H1 (cell line): ENCODE measurements around the gene PMS2. TPM values are rescaled to one million over a fixed set of nuclear protein-coding genes. Genes with fewer than 3 reads are reported as not detected.

Experiments
- CTCF ChIA-PET: fragments of 300-600 bp; sonication (Branson Sonifier 250); formaldehyde crosslinking; loops from one replicate; lab custom pipeline; 2021; ENCODE audit not compliant: partially characterized antibody; lab: Charles Lee
- POLR2A ChIA-PET: fragments of 300-600 bp; sonication (Branson Sonifier 250); formaldehyde crosslinking; loops from one replicate; lab custom pipeline; 2021; ENCODE audit warnings: inconsistent platforms; ENCODE audit not compliant: partially characterized antibody; lab: Charles Lee
- DNase-seq, 2 experiments: peaks; one replicate each; pipeline versions ENCODE4 v3.0.0 to v3.0.0-alpha.2; 2010 to 2022; ENCODE audit warnings: low spot score in 2 of 2, low read depth in 1 of 2, mixed read lengths in 1 of 2
- FAIRE-seq: peaks from 2 replicates; lab custom pipeline; 2011; peaks lifted over from hg19 to GRCh38; lab: Jason Lieb, UNC
- H2AFZ ChIP-seq: 2 replicates; pipeline ENCODE4 v1.8.1; 2012; ENCODE audit warnings: low read length, inconsistent platforms
- H2AK5ac ChIP-seq: 2 replicates; pipeline ENCODE4 v1.6.1; 2013; ENCODE audit warnings: low read depth, low read length
- H2BK120ac ChIP-seq: replicated peaks from 2 replicates; pipeline ENCODE3; 2013; ENCODE audit warnings: low read depth, low read length, inconsistent platforms
- H2BK12ac ChIP-seq: 2 replicates; pipeline ENCODE4 v1.6.1; 2013; ENCODE audit warnings: low read depth, low read length
- H2BK15ac ChIP-seq: 2 replicates; pipeline ENCODE4 v1.6.1; 2013; ENCODE audit warnings: low read length
- H2BK20ac ChIP-seq: 2 replicates; pipeline ENCODE4 v1.6.1; 2013; ENCODE audit warnings: low read length
- H2BK5ac ChIP-seq: 2 replicates; pipeline ENCODE4 v1.6.1; 2013; ENCODE audit warnings: low read depth, low read length
- H3K14ac ChIP-seq: 2 replicates; pipeline ENCODE4 v1.6.1; 2013; ENCODE audit warnings: inconsistent platforms; ENCODE audit not compliant: insufficient read length
- H3K18ac ChIP-seq: 2 replicates; pipeline ENCODE4 v1.6.1; 2013; ENCODE audit warnings: low read length; ENCODE audit errors: extremely low read depth
- H3K23ac ChIP-seq: 2 replicates; pipeline ENCODE4 v1.6.1; 2013; ENCODE audit warnings: inconsistent platforms; ENCODE audit not compliant: insufficient read length
- H3K23me2 ChIP-seq: 2 replicates; pipeline ENCODE4 v1.6.1; 2013; ENCODE audit warnings: low read depth, low read length
- H3K27ac ChIP-seq: 2 replicates; pipeline ENCODE4 v1.6.1; 2011; ENCODE audit warnings: low read depth, low read length, inconsistent platforms
- H3K27me3 ChIP-seq, 4 experiments: replicated peaks in 1 of 4; 1 replicate in 1 of 4; 2 replicates in 3 of 4; pipeline versions ENCODE4 v1.6.1 to v1.8.1; 2011 to 2013; ENCODE audit warnings: low read length in 3 of 4, mild to moderate bottlenecking in 3 of 4, inconsistent platforms in 2 of 4, mixed read lengths in 2 of 4, moderate library complexity in 1 of 4; ENCODE audit not compliant: control insufficient read depth in 3 of 4, insufficient read depth in 3 of 4; ENCODE audit errors: extremely low read depth in 1 of 4
- H3K36me3 ChIP-seq, 4 experiments: 2 replicates each; pipeline versions ENCODE4 v1.6.1 to v1.8.1; 2011 to 2013; ENCODE audit warnings: mild to moderate bottlenecking in 4 of 4, low read length in 3 of 4, moderate library complexity in 2 of 4, control low read depth in 1 of 4, inconsistent platforms in 1 of 4; ENCODE audit not compliant: insufficient read depth in 4 of 4, control insufficient read depth in 2 of 4
- H3K4ac ChIP-seq: replicated peaks from 2 replicates; pipeline ENCODE3; 2013; ENCODE audit warnings: low read length, low read depth, mixed read lengths, inconsistent platforms; ENCODE audit not compliant: insufficient read length
- H3K4me1 ChIP-seq, 4 experiments: replicated peaks in 1 of 4; 1 replicate in 1 of 4; 2 replicates in 3 of 4; pipeline versions ENCODE4 v1.6.1 to v1.8.1; 2011 to 2013; ENCODE audit warnings: low read length in 3 of 4, inconsistent platforms in 2 of 4, mixed read lengths in 1 of 4; ENCODE audit not compliant: insufficient read depth in 4 of 4, control insufficient read depth in 3 of 4
- H3K4me2 ChIP-seq, 2 experiments: 2 replicates each; pipeline versions ENCODE4 v1.6.1 to v1.8.1; 2011 to 2013; ENCODE audit warnings: low read depth in 2 of 2, low read length in 2 of 2, control low read depth in 1 of 2, inconsistent platforms in 1 of 2, mild to moderate bottlenecking in 1 of 2; ENCODE audit not compliant: insufficient read depth in 1 of 2
- H3K4me3 ChIP-seq, 4 experiments: fragments of 200-600, 300-600 bp in 1 of 4; sonication (generic), shearing (Covaris generic), sonication (Bioruptor Twin) in 1 of 4; 2 replicates each; pipeline versions ENCODE4 v1.5.1 to v1.8.1; 2011 to 2016; ENCODE audit warnings: low read length in 4 of 4, low read depth in 3 of 4, control low read depth in 2 of 4, inconsistent platforms in 2 of 4, mild to moderate bottlenecking in 2 of 4, mixed read lengths in 1 of 4, moderate library complexity in 1 of 4; ENCODE audit not compliant: insufficient read depth in 2 of 4; ENCODE audit errors: extremely low read depth in 1 of 4
- H3K56ac ChIP-seq: replicated peaks from 2 replicates; pipeline ENCODE3; 2013; ENCODE audit warnings: low read depth, mild to moderate bottlenecking, mixed read lengths, low read length, inconsistent platforms; ENCODE audit not compliant: insufficient read length
- H3K79me1 ChIP-seq: 2 replicates; pipeline ENCODE4 v1.6.1; 2013; ENCODE audit warnings: low read depth, low read length, control low read depth
- H3K79me2 ChIP-seq, 2 experiments: 2 replicates each; pipeline versions ENCODE4 v1.6.1 to v1.8.1; 2012 to 2013; ENCODE audit warnings: low read length in 2 of 2, mild to moderate bottlenecking in 2 of 2, inconsistent platforms in 1 of 2; ENCODE audit not compliant: insufficient read depth in 2 of 2, control insufficient read depth in 1 of 2
- H3K9ac ChIP-seq, 4 experiments: replicated peaks in 1 of 4; 1 replicate in 1 of 4; 2 replicates in 3 of 4; pipeline versions ENCODE4 v1.6.1 to v1.8.1; 2011 to 2013; ENCODE audit warnings: low read depth in 3 of 4, low read length in 3 of 4, control low read depth in 2 of 4, mild to moderate bottlenecking in 2 of 4, moderate library complexity in 2 of 4, inconsistent platforms in 1 of 4; ENCODE audit errors: extremely low read depth in 1 of 4
- H3K9me3 ChIP-seq, 2 experiments: 2 replicates each; pipeline versions ENCODE4 v1.6.1 to v1.8.1; 2012 to 2013; ENCODE audit warnings: mild to moderate bottlenecking in 2 of 2, moderate library complexity in 2 of 2, control low read depth in 1 of 2, inconsistent platforms in 1 of 2, low read depth in 1 of 2, low read length in 1 of 2, mixed read lengths in 1 of 2; ENCODE audit not compliant: insufficient read depth in 2 of 2
- H4K20me1 ChIP-seq, 2 experiments: replicated peaks in 1 of 2; 2 replicates each; pipeline versions ENCODE3 to v1.8.1; 2011 to 2013; ENCODE audit warnings: inconsistent platforms in 2 of 2, low read length in 2 of 2, mild to moderate bottlenecking in 1 of 2; ENCODE audit not compliant: insufficient read depth in 2 of 2, control insufficient read depth in 1 of 2
- H4K5ac ChIP-seq: 2 replicates; pipeline ENCODE4 v1.6.1; 2013; ENCODE audit warnings: low read length, low read depth, mixed read lengths, inconsistent platforms; ENCODE audit not compliant: insufficient read length
- H4K8ac ChIP-seq: 2 replicates; pipeline ENCODE4 v1.8.0; 2013; ENCODE audit warnings: mild to moderate bottlenecking, moderate library complexity, low read length, inconsistent platforms; ENCODE audit not compliant: insufficient read depth; ENCODE audit errors: extremely low read depth
- H4K91ac ChIP-seq: replicated peaks from 2 replicates; pipeline ENCODE3; 2013; ENCODE audit warnings: low read length, mixed read lengths, inconsistent platforms; ENCODE audit not compliant: insufficient read length
- JUN ChIP-seq: IDR thresholded peaks from 2 replicates; pipeline ENCODE4 v1.6.1; 2011; ENCODE audit warnings: low read depth, mild to moderate bottlenecking, improper control_type of control experiment, low read length
- KDM5A ChIP-seq: fragments of 200-600 bp; IDR thresholded peaks from 2 replicates; pipeline ENCODE4 v1.7.1; 2012; ENCODE audit warnings: mild to moderate bottlenecking, low read length, inconsistent platforms, mixed read lengths
- NANOG ChIP-seq: IDR thresholded peaks from 2 replicates; pipeline ENCODE4 v1.6.1; 2011; ENCODE audit warnings: low read length, low read depth, mild to moderate bottlenecking, inconsistent platforms; ENCODE audit not compliant: insufficient read depth, poor library complexity, severe bottlenecking
- TCF12 ChIP-seq: IDR thresholded peaks from 2 replicates; pipeline ENCODE4 v1.6.1; 2011; ENCODE audit warnings: low read depth, mild to moderate bottlenecking, low read length
- WGBS, 2 experiments: shearing (Covaris generic) in 1 of 2; methylation state at CpG; one replicate each; pipeline versions ENCODE4 v1.1.6 to v1.1.7; 2013 to 2015; ENCODE audit warnings: low lambda C conversion rate in 2 of 2, mixed read lengths in 2 of 2, inconsistent platforms in 1 of 2, low coverage in 1 of 2, missing lambda C conversion rate in 1 of 2; ENCODE audit not compliant: insufficient replicate concordance in 2 of 2, insufficient coverage in 1 of 2, insufficient read length in 1 of 2; ENCODE audit errors: extremely low coverage in 1 of 2, missing lambda C conversion rate in 1 of 2; 5-methylcytosine and 5-hydroxymethylcytosine counted together
- polyA plus RNA-seq, 7 experiments: library from polyadenylated mRNA; depleted of rRNA in 3 of 7; stranded (reverse) in 5 of 7; unstranded in 2 of 7; fragments of >200 nt in 5 of 7; fragments of 200-250 nt in 2 of 7; gene quantifications; 1 replicate in 5 of 7; 2 replicates in 1 of 7; 4 replicates in 1 of 7; pipeline versions ENCODE4 v1.2.1 to v1.2.3, GENCODE V29; 2011 to 2013; ENCODE audit warnings: missing spikeins in 2 of 7, mixed read lengths in 2 of 7
- total RNA-seq: library from RNA; stranded (reverse); fragmentation: NEBNext Ultra II Directional; extraction: Animal tissue kit (Norgen Biotek cat#: 25700); gene quantifications from 2 replicates; pipeline ENCODE4 v1.2.1, GENCODE V29; 2021

PMS2 gene
- total and polyA plus RNA-seq, 2 of the 8 experiments (the other 6 are each of a cell fraction or from before 2014, with no cell fraction given), result 4.8 to 12.1 TPM

GRCh38 chr7:6049780-6050179 lies 40.9 kb upstream of the PMS2 start:
- FAIRE-seq (no peak), DNase-seq (no peak)
- H3K27ac ChIP-seq, result no peak overlapping the region
- no peak overlapping the region for H2BK12ac ChIP-seq
- H3K79me2 ChIP-seq, result peaks cover 0 to 5% of the 10 kb centered on the region in 2 experiments; a peak in 1 of 4 replicates
- ChIA-PET CTCF (interaction anchor here (0.9 kb wide), 1 partner anchor 17 kb away, joined by 3 read pairs; no protein-coding TSS in a partner anchor), POLR2A (no interaction called here)
- no peak overlapping the region for H3K18ac ChIP-seq
- H2BK20ac ChIP-seq, result no peak overlapping the region
- no peak overlapping the region for H3K14ac ChIP-seq
- no peak overlapping the region for H3K56ac ChIP-seq
- H2AFZ ChIP-seq, result no peak overlapping the region
- H2AK5ac ChIP-seq, result no peak overlapping the region
- no peaks in the 10 kb centered on the region for H3K9me3 ChIP-seq
- H3K4me3 ChIP-seq, result no peak overlapping the region
- no peaks in the 10 kb centered on the region; the same call in 1 of the 2 replicates for H3K79me1 ChIP-seq
- no peak overlapping the region for H3K4ac ChIP-seq
- no peaks in the 10 kb centered on the region for H3K23me2 ChIP-seq
- no peak for TF ChIP-seq NANOG
- TF ChIP-seq JUN, result no peak
- no peak for TF ChIP-seq TCF12
- no peak for TF ChIP-seq KDM5A
- H3K4me2 ChIP-seq, result no peak overlapping the region
- H3K27me3 ChIP-seq, result no peaks in the 10 kb centered on the region
- H2BK120ac ChIP-seq, result no peak overlapping the region
- no peak overlapping the region for H4K8ac ChIP-seq
- H3K36me3 ChIP-seq, result peaks cover 6 to 56% (median 20%) of the 10 kb centered on the region in 4 experiments; a peak in 7 of 8 replicates
- WGBS, 2 experiments, result 83% methylated on average over 4 of the region's 4 CpGs; no CpG with 5 or more reads in 1 of the 2 experiments
- peaks cover 0 to 3% of the 10 kb centered on the region in 2 experiments for H4K20me1 ChIP-seq
- H2BK15ac ChIP-seq, result no peak overlapping the region
- no peaks in the 10 kb centered on the region for H3K4me1 ChIP-seq
- no peak overlapping the region for H3K9ac ChIP-seq
- H4K5ac ChIP-seq, result no peak overlapping the region
- no peak overlapping the region for H2BK5ac ChIP-seq
- H3K23ac ChIP-seq, result no peak overlapping the region
- no peak overlapping the region for H4K91ac ChIP-seq
